Retinal pigment epithelial cell (primary cell): Measurements from ENCODE around the gene CALHM6.

Experiments
- DNase-seq: peaks from one replicate; pipeline ENCODE4 v3.0.0-alpha.2; 2010; ENCODE audit warnings: low read depth
- H3K4me3 ChIP-seq: 2 replicates; pipeline ENCODE4 v1.5.1; 2011; ENCODE audit warnings: mild to moderate bottlenecking, low read length, control low read depth, moderate library complexity
- CTCF ChIP-seq: conservative IDR thresholded peaks from 2 replicates; pipeline ENCODE4 v1.5.1; 2011; ENCODE audit warnings: low read depth, low read length, control low read depth, inconsistent platforms

CALHM6 gene

GRCh38 chr6:116445102-116445501, 16.1 kb upstream of the CALHM6 start:
- no peak for DNase-seq
- no peak for TF ChIP-seq CTCF
- no peak overlapping the region for H3K4me3 ChIP-seq

GRCh38 chr6:116446399-116446798, 14.8 kb upstream of the CALHM6 start:
- no peak for TF ChIP-seq CTCF
- no peak for DNase-seq
- H3K4me3 ChIP-seq, result no peak overlapping the region

GRCh38 chr6:116447052-116447451, 14.1 kb upstream of the CALHM6 start:
- no peak overlapping the region for H3K4me3 ChIP-seq
- DNase-seq, result no peak
- TF ChIP-seq CTCF, result no peak

- no peak overlapping the region for H3K4me3 ChIP-seq
- no peak for TF ChIP-seq CTCF
- DNase-seq, result peak; percentile 15
Measured at GRCh38 chr6:116447496-116448011, 13.6 kb upstream of the CALHM6 start.

GRCh38 chr6:116449565-116449964, 11.6 kb upstream of the CALHM6 start:
- no peak for DNase-seq
- no peak overlapping the region for H3K4me3 ChIP-seq
- no peak for TF ChIP-seq CTCF

GRCh38 chr6:116450185-116450710, 10.9 kb upstream of the CALHM6 start:
- no peak for TF ChIP-seq CTCF
- no peak for DNase-seq
- no peak overlapping the region for H3K4me3 ChIP-seq
